Measurements from ENCODE around the gene ATP5F1E. TPM values are rescaled to one million over a fixed set of nuclear protein-coding genes. Genes with fewer than 3 reads are reported as not detected.

Gene ATP5F1E
- total RNA-seq, 8 experiments from 2014 or later: 34.5 to 94.0 (median 69.8) TPM

DNA sequence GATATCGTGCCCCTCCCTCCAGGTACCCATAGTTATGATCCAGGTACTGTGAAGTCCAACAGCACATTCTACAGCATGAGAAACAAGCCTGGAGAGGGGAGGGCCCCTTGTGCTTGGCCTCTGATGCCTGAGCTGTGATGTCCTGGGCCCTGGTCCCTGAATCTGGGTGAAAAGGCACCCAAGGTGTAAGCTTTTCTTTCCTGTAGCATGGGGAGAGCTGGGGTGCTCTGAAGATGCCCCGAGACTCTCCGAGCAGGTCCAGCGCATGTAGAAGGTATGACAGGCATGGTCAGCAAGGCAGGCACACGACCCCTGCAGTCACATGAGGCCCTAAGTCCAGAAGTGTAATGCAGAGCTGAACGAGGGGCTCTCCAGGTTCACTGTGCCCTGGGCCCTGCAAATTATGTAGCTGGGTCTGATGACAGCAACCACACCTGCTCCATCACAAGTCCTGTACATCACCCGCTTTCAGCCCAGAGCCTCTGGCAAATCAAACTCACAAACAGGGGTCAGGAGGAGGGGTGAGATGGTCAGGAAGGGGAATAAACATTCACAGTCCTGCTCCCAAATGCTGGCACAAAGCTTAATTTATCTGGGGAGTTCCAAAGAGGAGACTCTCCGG lies 23.3 kb downstream of the ATP5F1E start:
- peaks cover 3 to 20% of the 10 kb centered on the region in 2 donors for H3K4me1 ChIP-seq (replicated peaks in 1 of 2)
- 60 to 100% (median 83%) methylated on average over 1 to 2 of the region's 8 CpGs; no CpG with 5 or more reads in 2 of the 10 experiments for WGBS, 10 experiments
- in situ Hi-C loops (cut with MboI; ENCODE audit: low pct_unique_long_range_greater_than_20kb in 2 of 9, low sequenced_read_pairs in 9 of 9, unreplicated experiment in 9 of 9): no loop called here
- ATAC-seq (replicated peaks in 6 of 8): no peak
- no peak overlapping the region for H3K27ac ChIP-seq
- no peak overlapping the region for H3K4me3 ChIP-seq

DNA sequence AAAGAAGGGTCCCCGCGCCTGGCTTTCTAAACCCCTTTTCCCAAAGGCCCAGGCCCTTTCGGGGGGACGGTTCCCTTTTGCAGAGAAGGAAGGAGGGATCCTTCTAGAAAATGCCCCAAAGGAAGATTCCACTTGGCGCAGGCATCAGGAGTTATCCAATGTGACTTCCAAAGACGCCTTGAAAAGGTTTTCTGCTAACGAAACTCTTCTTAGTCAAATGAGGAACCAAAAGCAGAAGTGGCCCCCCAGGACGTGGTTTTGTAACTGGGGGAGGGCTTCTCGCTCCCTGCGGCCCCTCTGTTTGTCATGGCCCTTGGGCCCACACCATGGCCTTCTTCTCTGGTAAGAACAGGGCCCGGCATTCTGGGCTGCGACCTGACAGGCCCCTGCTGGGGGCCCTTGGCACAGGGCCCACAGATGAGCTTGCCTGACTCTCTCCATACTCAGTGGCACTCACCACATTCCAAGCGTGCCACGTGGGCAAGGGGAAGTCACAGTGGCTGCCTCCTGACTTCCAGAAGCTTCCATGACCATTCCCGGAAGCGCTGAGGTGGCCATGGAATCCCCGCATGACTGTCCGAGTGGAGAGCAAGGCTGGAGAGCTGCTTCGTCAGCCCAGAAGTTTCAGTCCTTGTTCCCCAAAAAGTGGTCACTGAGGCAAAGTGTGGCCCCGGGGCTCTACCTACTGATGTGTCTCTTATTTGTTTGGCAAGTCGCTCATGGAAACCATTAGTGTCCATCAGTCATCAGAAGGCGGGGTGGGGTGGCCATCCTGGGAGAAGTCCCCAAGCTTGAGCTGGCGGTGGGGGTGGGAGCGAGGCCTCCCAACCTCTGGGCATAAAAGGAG lies 24.2 kb downstream of the ATP5F1E start:
- 89 to 100% (median 98%) methylated on average over 2 to 10 of the region's 24 CpGs; no CpG with 5 or more reads in 5 of the 10 experiments for WGBS, 10 experiments
- in situ Hi-C loops (cut with MboI; ENCODE audit: low pct_unique_long_range_greater_than_20kb in 2 of 9, low sequenced_read_pairs in 9 of 9, unreplicated experiment in 9 of 9): no loop called here
- Histone ChIP-seq H3K4me3 (no peak overlapping the region), H3K27ac (no peak overlapping the region), H3K4me1 (replicated peaks in 1 of 2) (peaks cover 4 to 25% of the 10 kb centered on the region in 2 donors)
- no peak for ATAC-seq (replicated peaks in 6 of 8)

DNA sequence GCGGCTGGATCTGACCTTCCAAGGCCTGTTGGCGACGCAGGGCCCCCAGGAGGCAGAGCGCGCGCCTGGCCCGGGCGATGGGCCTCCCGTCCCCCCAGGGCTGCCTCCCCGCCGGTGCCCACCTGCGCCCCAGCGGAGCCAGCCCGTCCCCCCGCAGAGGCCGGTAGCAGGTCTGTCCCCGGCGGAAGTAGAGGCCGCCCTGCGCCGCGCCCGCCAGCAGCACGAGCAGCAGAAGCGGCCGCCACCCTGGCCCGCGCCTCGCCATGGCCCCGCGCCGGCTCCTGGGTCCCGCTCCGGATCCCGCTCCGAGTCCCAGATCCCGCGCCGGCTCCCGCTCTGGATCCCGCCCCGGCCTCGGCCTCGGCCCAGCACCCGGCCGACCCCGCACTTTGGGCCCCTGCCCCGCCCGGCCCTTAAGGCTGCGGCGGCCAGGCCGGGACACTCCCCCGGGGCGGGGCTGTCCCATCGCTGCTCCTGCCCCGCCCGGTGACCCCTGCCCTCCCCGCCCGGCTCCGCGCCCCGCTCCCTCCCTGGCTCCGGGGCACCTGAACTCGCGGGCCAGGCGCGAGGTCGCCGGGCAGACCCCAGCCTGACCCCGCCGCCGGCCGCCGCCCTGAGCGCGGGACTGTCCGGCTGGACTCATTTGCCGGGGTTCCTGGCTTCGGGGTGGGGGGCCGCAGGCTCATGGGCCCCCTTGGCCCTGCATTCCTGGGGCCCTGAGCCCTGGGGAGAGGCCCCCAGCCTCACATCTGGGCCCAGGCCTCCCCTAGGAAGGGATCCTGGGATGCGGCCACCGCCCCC lies 25.1 kb downstream of the ATP5F1E start, which contains the start of gene CTSZ:
Gene CTSZ (minus strand): TSS at position 391 of the 801 bp plus-strand sequence. CDS start 126 bp downstream, at position 265.
- 100% methylated on average over 1 to 2 of the region's 82 CpGs; no CpG with 5 or more reads in 8 of the 10 experiments for whole genome bisulfite sequencing, 10 experiments
- Histone ChIP-seq H3K27ac (no peak within 1 kb of the TSS), H3K4me3 (peak within 1 kb of the TSS in 2 of 5 donors; percentile 1 to 12), H3K4me1 (replicated peaks in 1 of 2) (peaks cover 7 to 28% of the 10 kb centered on the region in 2 donors)
- in situ Hi-C loops (cut with MboI; ENCODE audit: low pct_unique_long_range_greater_than_20kb in 2 of 9, low sequenced_read_pairs in 9 of 9, unreplicated experiment in 9 of 9): no loop called here
- ATAC-seq (replicated peaks in 6 of 8): peak in 7 of 8 experiments; percentile 53 to 79 (median 65)

DNA sequence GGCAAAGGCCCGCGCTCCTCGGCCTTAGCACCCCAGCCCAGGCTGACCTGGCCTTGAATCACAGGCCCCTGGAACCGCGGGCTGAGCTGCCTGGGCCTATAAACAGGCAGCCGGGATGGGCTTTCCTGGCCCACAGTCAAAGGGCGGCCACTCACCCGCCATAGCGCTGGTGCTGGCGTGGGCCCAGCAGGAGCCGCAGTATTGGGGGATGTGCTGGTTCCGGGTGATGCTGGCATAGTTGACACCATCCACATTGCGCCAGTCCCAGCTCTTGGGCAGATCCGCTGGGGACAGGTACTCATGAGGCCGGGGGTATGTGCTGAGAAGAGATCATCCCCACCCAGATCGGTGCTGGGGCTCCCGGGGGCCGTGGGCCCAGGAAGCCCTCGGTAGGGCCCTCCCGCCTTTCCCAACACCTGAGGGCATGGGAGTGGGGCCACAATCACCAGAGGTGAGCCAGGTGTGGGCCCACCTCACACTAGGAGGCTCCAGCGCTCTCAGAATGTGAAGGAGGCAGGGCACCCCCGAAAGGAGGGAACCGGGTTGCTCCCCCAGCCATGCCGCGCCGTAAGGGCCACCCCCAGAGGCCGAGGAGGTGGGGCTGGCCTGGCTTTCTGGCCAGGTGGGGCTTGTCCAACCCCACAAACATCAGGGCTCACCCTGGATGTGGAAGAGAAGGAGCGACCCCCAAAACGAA lies 25.8 kb downstream of the ATP5F1E start:
- Histone ChIP-seq H3K27ac (no peak overlapping the region), H3K4me3 (peak overlapping the region in 1 of 5 donors; percentile 12), H3K4me1 (replicated peaks in 1 of 2) (peaks cover 7 to 27% of the 10 kb centered on the region in 2 donors)
- in situ Hi-C loops (cut with MboI; ENCODE audit: low pct_unique_long_range_greater_than_20kb in 2 of 9, low sequenced_read_pairs in 9 of 9, unreplicated experiment in 9 of 9): no loop called here
- peak in 2 of 8 experiments; percentile 2 to 22 for ATAC-seq (replicated peaks in 6 of 8)
- 9 to 97% (median 47%) methylated on average over 1 to 11 of the region's 29 CpGs; no CpG with 5 or more reads in 6 of the 10 experiments for WGBS, 10 experiments

DNA sequence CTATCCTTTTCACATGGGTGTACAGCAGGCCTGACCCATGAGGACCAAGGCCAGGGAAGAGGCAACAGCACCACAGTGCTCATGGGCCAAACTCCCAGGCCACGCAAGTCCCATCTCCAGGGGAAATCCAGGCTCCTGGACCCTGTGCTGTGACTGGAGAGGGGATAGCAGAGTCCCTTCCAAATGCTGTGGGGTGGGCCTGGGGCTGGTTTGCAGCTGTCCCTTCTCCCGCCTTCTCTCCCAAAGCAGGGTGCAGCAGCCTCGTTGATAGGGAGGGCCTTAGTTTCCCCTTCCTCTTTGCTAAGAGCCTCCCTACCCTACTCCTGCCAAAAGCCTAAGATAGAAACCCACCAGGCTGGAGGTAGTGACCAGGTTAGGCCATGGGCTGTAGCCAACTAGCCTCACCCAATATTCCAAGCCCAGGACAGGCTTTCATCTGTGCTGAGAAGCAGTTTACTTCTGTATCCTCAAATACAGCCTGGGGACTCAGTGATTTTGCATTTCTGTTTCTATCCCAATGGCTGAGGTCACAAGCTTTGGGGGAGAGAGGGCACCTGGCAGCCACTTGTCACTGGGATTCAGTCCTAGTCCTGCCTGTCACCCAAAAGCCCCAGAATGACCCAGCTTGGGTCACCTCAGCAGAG lies 26.5 kb downstream of the ATP5F1E start:
- WGBS, 10 experiments: 64 to 100% (median 100%) methylated on average over 1 to 2 of the region's 3 CpGs; no CpG with 5 or more reads in 5 of the 10 experiments
- peak in 1 of 8 experiments; percentile 3 for ATAC-seq (replicated peaks in 6 of 8)
- Histone ChIP-seq H3K4me3 (no peak overlapping the region), H3K4me1 (replicated peaks in 1 of 2) (peaks cover 7 to 21% of the 10 kb centered on the region in 2 donors), H3K27ac (no peak overlapping the region)
- in situ Hi-C loops (cut with MboI; ENCODE audit: low pct_unique_long_range_greater_than_20kb in 2 of 9, low sequenced_read_pairs in 9 of 9, unreplicated experiment in 9 of 9): no loop called here

DNA sequence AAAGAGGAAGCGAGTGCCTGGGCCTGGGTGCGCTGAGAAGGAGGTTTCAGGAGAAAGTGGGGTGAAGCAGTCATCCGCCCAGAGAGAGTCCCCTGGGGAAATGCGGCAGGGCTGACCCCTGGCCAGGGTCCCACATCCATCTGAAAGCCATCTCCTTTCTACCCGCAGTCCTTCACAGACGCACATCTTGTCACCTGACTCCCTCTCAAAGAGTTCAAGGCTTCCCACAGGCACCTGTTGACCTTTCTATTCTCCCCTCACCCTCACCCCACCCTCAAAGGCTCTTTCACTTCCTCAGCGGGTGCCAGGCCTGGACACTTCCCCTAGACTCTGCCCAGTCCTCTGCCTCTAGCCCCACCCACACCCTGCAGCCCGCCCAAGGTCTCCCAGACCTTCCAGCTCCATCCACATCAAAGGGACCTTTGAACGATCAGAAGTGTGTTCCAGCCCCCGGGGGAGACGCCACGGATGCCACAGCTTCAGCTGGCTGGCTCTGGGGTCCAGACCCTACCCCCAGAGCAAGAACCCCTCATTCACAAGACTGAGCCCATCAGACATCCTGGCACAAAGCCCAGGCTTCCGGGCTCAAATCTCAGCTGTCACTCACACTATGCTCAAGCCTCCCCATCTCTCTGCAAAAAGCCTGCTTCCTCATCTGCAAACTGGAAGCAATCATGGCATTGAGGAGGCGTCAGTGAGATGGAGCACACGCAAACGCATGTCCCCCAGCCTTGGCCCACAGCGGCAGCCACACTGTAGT lies 27.2 kb downstream of the ATP5F1E start:
- peak in 2 of 8 experiments; percentile 4 to 7 for ATAC-seq (replicated peaks in 6 of 8)
- Histone ChIP-seq H3K4me3 (no peak overlapping the region), H3K27ac (no peak overlapping the region), H3K4me1 (replicated peaks in 1 of 2) (peaks cover 7 to 20% of the 10 kb centered on the region in 2 donors)
- in situ Hi-C loops (cut with MboI; ENCODE audit: low pct_unique_long_range_greater_than_20kb in 2 of 9, low sequenced_read_pairs in 9 of 9, unreplicated experiment in 9 of 9): no loop called here
- 17 to 100% (median 81%) methylated on average over 1 to 9 of the region's 17 CpGs; no CpG with 5 or more reads in 5 of the 10 experiments for WGBS, 10 experiments

DNA sequence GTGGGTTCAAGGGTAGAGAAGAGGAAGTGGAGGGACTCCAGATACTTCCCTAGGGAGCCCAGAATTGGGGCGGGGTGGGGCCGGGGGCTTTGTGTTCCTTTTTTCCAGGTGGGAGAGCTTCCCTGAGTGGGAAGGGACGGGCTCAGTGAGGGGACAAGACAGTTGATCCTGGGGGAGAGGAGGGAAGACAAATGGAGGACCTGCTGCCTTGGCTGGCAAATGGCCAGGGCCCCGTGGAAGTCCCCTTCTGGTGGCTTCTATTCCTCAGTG lies 27.7 kb downstream of the ATP5F1E start:
- peaks cover 7 to 20% of the 10 kb centered on the region in 2 donors for H3K4me1 ChIP-seq (replicated peaks in 1 of 2)
- H3K4me3 ChIP-seq: no peak overlapping the region
- H3K27ac ChIP-seq: no peak overlapping the region
- in situ Hi-C loops (cut with MboI; ENCODE audit: low pct_unique_long_range_greater_than_20kb in 2 of 9, low sequenced_read_pairs in 9 of 9, unreplicated experiment in 9 of 9): no loop called here
- 85 to 90% methylated on average over 2 to 4 of the region's 4 CpGs; no CpG with 5 or more reads in 8 of the 10 experiments for WGBS, 10 experiments
- ATAC-seq (replicated peaks in 6 of 8): no peak

DNA sequence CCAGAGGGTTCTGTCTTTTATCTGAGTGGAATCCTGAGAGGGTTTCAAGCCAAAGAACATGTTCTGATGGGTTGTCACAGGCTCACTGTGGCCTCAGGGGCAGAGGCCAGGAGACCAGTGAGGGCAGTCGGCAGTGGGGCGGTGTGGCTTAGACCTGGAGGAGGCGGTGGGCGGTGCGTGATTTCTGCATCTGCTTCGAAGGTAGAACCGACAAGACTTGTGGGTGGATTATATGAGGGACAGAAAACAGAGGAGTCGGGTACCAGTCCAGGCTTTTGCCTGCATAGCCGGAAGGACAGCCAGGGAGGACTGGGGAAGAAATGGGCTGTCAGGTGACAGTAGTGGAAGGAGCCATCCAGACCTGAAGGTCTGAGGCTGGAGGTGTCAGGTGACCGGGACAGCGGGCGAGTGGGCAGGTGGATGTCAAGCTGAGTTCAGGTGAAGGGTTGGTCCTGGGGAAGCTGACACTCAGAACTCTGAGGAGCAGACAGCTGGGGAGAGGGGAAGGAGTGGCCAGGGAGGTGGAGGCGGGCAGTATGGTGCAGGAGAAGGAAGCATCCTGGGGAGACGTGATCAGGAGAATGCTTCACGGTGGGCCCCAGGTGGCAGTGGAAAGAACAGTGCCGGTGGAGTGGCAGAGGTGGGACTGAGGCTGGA lies 28.2 kb downstream of the ATP5F1E start:
- no peak for ATAC-seq (replicated peaks in 6 of 8)
- H3K4me1 ChIP-seq (replicated peaks in 1 of 2): peaks cover 7 to 20% of the 10 kb centered on the region in 2 donors
- whole genome bisulfite sequencing, 10 experiments: 80 to 100% (median 95%) methylated on average over 1 to 8 of the region's 16 CpGs; no CpG with 5 or more reads in 3 of the 10 experiments
- no peak overlapping the region for H3K4me3 ChIP-seq
- no peak overlapping the region for H3K27ac ChIP-seq
- in situ Hi-C loops (cut with MboI; ENCODE audit: low pct_unique_long_range_greater_than_20kb in 2 of 9, low sequenced_read_pairs in 9 of 9, unreplicated experiment in 9 of 9): no loop called here

DNA sequence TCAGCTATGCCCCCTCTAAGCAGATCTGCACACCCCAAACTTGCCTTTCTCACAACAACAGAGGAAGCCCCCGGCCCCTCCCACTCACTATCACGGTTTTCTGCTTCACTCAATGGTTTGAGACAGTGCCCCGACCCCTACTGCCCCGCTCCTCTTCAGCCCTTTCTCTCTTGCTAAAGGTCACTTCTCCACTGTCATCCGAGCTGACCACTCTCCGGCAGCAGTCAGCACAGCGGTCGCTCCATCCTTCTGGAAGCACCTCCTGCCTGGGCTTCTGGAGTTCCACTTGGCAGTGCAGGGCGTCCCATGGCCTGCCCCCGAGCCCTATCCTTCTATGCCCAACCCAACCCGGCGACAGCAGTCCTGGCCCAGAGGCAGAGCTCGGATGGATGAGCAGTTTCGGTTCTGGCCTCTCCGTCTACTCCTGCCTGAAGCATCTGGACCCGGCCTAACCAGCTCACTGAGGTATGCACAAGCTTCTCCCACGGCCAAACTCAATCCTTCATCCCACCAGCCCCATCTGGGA lies 29.2 kb downstream of the ATP5F1E start:
- no peak overlapping the region for H3K4me3 ChIP-seq
- ATAC-seq (replicated peaks in 6 of 8): no peak
- WGBS, 10 experiments: 50 to 81% (median 73%) methylated on average over 2 to 9 of the region's 17 CpGs; no CpG with 5 or more reads in 5 of the 10 experiments
- in situ Hi-C loops (cut with MboI; ENCODE audit: low pct_unique_long_range_greater_than_20kb in 2 of 9, low sequenced_read_pairs in 9 of 9, unreplicated experiment in 9 of 9): no loop called here
- no peak overlapping the region for H3K27ac ChIP-seq
- H3K4me1 ChIP-seq (replicated peaks in 1 of 2): peaks cover 7 to 20% of the 10 kb centered on the region in 2 donors

DNA sequence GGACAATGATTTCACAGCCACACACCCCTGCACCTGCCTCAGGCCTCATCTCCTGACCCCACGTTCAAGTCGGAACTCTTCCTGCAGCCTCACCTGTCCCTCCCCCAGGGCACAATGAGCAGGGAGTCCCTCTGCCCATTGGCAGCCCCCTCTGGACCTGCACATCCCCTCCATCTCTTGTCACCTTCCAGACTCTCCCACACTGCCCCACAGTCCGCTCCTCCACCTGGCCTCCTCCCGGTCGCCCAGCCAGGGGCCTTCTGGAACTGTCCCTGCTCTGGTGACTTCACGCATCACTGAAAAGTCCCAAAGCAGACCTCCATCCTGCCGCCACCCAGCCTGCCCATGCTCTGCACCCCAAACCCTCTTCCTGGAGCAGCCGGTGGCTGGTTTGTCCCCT lies 29.7 kb downstream of the ATP5F1E start:
- Histone ChIP-seq H3K4me1 (replicated peaks in 1 of 2) (peaks cover 7 to 17% of the 10 kb centered on the region in 2 donors), H3K27ac (no peak overlapping the region), H3K4me3 (no peak overlapping the region)
- in situ Hi-C loops (cut with MboI; ENCODE audit: low pct_unique_long_range_greater_than_20kb in 2 of 9, low sequenced_read_pairs in 9 of 9, unreplicated experiment in 9 of 9): no loop called here
- 60 to 100% (median 96%) methylated on average over 2 to 4 of the region's 8 CpGs; no CpG with 5 or more reads in 7 of the 10 experiments for WGBS, 10 experiments
- ATAC-seq (replicated peaks in 6 of 8): no peak

Measured in motor neuron (in vitro differentiated cells).